AG08396 (cell line): ENCODE results near the gene CA7.

Source experiments
- DNase-seq: peaks from one replicate; pipeline ENCODE4 v3.0.0; 2012; ENCODE audit warnings: low spot score, mixed read lengths

The CA7 gene

GRCh38 chr16:66844342-66845079, at the start of gene CA7:
CA7 (plus strand) TSS chr16:66844414; CDS start chr16:66844488, 74 bp downstream.
- no peak for DNase-seq

DNA sequence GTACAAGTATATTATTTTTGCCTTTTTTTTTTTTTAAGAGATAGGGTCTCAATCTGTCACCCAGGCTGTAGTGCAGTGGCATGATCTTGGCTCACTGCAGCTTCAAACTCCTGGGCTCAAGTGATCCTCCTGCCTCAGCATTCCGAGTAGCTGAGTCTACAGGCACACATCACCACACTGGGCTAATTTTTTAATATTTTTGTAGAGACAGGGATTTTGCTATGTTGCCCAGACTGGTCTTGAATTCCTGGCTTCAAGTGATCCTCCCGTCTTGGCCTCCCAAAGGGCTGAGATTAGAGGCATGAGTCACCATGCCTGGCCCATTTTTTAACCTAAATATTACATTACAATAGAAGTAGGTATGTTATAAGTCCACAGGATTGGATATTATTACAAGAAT, 46.1 kb upstream of the CA7 start:
- DNase-seq = no peak

GRCh38 chr16:66800856-66801255, 43.4 kb upstream of the CA7 start:
- no peak for DNase-seq

- DNase-seq = no peak
These were observed 42.7 kb upstream of the CA7 start, which contains the start of gene TERB1 for GRCh38 chr16:66801320-66802105. TERB1 (minus strand) TSS chr16:66801584; CDS start chr16:66796798, 4,786 bp downstream.

- DNase-seq = no peak
These were observed 42.1 kb upstream of the CA7 start for GRCh38 chr16:66802159-66802558.

DNA sequence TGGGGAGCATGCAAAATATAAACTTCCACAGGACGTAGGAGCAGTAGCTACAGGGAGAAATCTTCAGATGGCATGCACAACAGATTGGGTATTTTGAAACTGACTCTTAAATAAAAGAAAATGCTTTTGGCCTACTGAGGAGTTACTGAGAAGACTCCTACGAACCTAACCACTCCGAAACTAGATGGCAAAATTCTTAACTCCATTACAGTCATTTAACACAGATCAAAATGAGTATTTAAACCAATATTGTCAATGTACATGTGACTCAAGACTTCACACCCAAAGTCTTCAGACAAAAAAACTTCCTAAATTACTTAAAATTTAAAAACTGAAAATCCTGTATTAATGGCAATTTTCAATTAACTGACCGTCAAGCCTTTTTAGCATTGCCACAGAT, 34.4 kb upstream of the CA7 start:
- no peak for DNase-seq

- DNase-seq = no peak
These were observed 33.8 kb upstream of the CA7 start for GRCh38 chr16:66810391-66810790.

- no peak for DNase-seq
These were observed 33.2 kb upstream of the CA7 start for GRCh38 chr16:66811043-66811442.

GRCh38 chr16:66814734-66815133, 29.5 kb upstream of the CA7 start:
- DNase-seq = no peak

- DNase-seq = no peak
These were observed 20.2 kb upstream of the CA7 start for GRCh38 chr16:66824006-66824405.

DNA sequence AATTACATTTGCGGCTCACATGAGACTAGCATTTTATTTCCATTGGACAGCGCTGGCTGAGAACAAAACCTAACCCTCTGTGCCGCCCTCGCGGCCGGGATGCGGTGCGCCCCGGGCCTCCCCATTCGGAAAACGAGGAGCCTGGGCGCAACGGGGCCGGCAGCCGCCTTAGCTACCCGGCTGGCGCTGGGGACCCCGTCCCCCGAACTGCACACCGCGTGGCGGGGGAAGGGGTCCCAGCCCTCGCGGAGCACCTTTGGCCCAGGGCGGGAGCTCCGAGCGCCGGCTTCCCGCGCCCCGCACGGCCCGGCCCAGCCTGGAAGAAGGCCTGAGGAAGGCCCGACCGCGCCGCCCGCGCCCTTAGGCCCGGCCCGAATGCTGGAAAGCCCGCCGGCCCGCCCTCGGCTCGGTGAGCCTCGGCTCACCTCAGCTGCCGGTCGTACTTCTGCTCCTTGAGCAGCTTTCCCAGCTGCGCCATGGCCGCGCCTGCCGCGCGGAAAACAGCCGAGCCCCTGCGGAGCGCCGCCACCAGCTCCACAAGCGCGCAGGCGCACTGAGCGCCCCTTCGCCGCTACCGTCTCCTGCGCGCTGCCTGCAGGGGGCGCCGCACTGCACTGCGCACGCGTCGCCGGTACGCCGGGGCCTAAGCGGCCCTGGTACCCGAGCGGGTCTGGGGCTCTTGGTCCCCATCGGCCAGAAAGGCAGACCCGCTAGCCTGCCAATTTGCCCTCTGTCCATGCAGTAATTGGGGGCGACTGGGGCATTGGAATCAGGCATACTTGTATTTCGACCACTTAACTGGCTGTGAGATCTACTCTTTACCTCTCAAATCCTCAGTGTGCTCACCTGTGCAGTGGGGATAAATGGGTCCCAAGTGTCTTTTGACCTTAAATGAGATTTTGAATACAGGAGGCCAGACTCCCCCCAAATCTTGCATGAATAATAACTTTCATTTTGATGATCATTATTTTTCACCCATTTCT, 13.5 kb upstream of the CA7 start, which contains the start of gene NAE1:
Gene NAE1, minus strand, starts transcription at position 555 of the 983 bp plus-strand sequence. Its CDS starts 77 bp downstream, at position 478.
- peak; percentile 99 for DNase-seq

- no peak for DNase-seq
These were observed 12.0 kb upstream of the CA7 start for GRCh38 chr16:66832190-66832589.

DNA sequence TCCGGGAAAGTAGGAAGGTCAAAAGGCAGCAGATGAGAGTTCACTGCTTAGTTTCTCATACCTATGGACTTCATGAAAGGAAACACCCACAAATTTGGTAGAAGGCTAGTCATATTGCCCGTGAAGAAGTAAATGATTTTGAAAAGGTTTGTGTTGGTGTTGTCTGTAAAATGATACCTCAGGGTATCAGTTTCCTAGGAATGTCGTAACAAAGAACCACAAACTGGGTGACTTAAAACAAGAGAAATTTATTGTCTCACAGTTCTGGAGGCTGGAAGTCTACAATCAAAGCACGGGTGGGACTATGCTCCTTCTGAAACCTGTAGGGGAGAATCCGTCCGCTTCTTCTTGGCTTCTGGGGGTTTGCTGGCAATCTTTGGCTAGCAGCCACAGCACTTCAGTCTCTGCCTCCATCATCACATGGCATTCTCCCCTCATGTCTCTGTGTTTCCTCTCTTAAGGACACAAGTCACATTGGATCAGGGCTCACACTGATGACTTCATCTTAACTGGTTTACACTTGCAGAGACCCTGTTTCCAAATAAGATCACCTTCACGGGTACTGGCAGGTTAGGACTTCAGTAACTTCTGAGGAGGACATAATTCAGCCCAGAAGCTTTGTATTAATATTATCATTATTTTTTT, 11.4 kb upstream of the CA7 start:
- DNase-seq = no peak

DNA sequence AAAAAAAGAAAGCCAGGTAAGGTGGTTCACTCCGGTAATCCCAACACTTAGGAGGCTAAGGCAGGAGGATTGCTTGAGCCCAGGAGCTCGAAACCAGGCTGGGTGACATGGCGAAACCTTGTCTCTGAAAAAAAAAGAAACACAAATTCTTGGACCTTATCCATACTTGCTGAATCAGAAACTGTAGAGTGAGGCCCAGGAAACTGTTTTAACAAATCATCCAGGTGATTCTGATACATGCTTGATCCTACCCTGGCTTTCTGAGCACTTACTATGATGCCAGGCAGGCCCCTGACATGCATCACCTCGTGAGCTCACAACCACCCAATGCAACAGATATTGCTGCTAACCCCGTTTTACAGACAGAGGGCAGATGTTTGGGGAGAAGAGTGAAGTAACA, 9.5 kb upstream of the CA7 start:
- no peak for DNase-seq

DNA sequence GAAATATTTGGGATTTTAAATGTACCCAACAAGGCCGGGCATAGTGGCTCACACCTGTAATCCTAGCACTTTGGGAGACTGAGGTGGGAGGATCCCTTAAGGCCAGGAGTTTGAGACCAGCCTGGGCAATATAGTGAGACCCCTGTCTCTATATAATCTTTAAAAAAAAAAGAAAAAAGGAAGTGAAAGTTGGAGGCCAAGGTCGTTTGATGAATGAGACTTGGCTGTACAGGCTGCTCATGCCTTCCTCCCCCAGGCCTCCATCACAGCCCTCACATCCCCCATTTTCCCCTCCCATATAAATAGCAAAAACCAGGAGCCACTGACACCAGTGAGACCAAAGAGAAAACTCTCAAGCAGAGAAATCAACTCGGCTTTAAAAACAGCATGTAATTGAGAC, 3.3 kb upstream of the CA7 start:
- no peak for DNase-seq

DNA sequence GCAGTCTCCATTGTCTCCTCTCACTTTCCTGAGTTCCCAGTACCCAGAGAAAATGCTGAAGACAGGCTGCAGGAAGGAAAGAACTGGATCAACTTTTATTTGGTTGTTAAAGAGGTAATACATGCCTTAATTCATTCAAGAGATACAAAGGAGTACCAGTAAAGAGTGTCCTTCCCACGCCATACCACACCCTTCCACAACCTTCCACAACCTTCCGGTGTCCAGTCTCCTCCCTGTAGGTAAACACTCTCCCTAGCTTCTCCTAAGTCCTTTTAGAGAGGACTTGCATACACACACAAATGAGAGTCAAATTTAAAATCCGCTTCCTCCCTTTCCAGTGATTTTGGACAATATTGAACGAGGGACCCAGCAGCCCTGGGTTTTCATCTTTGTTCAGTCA, 2.8 kb upstream of the CA7 start:
- DNase-seq = no peak

DNA sequence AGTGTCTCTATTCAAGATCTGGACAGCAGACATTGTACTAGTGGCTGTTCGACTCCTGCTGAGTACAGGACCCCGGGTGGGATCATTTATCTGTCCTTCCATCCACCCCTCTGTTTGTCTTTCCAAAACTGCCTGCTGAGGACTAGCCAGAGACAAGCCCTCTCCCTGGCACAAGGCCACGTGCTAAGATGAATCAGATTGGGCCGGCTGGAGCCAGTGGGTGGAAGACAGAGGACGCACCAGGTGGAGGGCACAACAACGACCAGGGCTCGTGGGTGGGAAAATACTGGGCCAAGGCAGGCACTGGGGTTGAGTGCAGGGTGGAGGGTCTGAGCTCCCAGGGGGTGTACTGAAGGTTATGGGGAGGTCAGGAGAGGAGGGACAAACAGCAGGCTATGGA, 1.4 kb upstream of the CA7 start:
- DNase-seq = no peak

DNA sequence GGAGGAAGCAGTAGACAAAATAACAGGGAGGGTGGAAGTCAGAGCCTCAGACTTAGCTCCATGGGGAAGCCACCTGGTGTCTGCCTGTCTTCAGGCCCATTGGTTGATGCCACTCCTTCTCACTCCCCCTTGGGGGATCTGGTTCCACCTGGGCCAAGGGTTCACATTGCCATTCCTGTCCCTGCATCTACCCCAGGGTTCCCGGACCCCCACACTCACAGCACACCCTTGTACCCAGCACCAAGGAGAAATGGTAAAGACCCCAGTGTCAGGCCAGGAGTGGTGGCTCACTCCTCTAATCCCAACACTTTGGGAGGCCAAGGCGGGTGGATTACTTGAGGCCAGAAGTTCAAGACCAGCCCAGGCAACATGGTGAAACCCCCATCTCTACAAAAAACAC, 1.0 kb upstream of the CA7 start:
- DNase-seq = no peak

- DNase-seq = no peak
These were observed 239 bp upstream of the CA7 start for GRCh38 chr16:66844009-66844341.

DNA sequence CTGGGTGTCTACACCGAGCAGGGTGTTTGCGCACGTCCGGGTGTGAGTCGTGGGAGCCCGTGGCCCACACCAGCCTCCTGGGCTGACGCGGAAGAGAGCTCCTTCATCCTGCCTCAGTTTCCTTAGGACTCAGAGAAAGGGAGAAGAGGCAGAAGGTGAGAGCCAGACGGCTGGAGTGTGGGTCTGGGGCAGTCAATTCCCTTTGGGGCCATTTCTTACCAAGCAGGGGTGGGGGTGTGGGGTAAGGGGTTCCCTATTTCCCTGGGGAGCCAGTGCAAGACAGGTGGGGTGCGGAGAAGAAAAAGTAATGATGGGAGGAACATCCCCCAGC, 831 bp downstream of the CA7 start:
- DNase-seq = no peak

GRCh38 chr16:66845791-66846221, 1.6 kb downstream of the CA7 start:
- no peak for DNase-seq

- no peak for DNase-seq
These were observed 2.1 kb downstream of the CA7 start for GRCh38 chr16:66846266-66846665.
